Measurements from ENCODE around the gene GPR68.

DNA sequence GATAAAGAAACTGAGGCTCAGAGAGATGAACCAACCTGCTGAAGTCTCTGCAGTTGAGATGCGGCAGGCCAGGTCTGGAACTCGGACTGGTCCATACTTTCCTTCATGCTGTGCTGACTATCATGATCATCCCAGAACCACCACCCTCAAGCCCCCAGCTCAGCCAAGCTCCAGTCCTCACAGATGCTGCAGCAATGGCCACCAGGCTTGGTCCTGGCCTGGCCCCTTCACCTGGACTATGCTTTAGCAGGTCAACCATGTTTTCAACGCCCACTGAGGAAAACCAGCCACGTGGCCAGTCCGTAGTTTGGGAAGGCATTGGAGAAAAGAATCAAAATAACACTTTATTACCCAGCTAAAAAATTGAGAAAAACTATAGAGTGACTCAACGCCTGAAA lies 1.4 kb downstream of the GPR68 start:
- TF ChIP-seq CTCF (IDR thresholded peaks at IDR 0.05; ENCODE audit: low read depth, low read length) (no peak), EZH2phosphoT487 (IDR thresholded peaks at IDR 0.05; ENCODE audit: low read depth) (no peak)

Data from OCI-LY3 (cell line).